Karpas-422 (cell line): ENCODE measurements around the gene SPOP. TPM values are rescaled to one million over a fixed set of nuclear protein-coding genes. Genes with fewer than 3 reads are reported as not detected.

ENCODE experiments used
- DNase-seq: peaks from one replicate; pipeline ENCODE4 v3.0.0-alpha.2; 2015
- H2AFZ ChIP-seq: fragments of 200-600 bp; sonication (generic); 2 replicates; pipeline ENCODE4 v1.6.1; 2014; ENCODE audit warnings: antibody characterized with exemption, low read length, mixed read lengths
- H3K27ac ChIP-seq: fragments of 200-600 bp; sonication (generic); 2 replicates; pipeline ENCODE4 v1.5.1; 2014; ENCODE audit warnings: mild to moderate bottlenecking, low read length, moderate library complexity
- H3K27me3 ChIP-seq: fragments of 200-600 bp; sonication (generic); 2 replicates; pipeline ENCODE4 v1.6.1; 2014; ENCODE audit warnings: low read length, mixed read lengths
- H3K36me3 ChIP-seq: fragments of 200-600 bp; sonication (generic); 2 replicates; pipeline ENCODE4 v1.6.1; 2014; ENCODE audit warnings: low read length, mixed read lengths; ENCODE audit not compliant: insufficient read depth
- H3K4me1 ChIP-seq: fragments of 200-600 bp; sonication (generic); 2 replicates; pipeline ENCODE4 v1.6.1; 2014; ENCODE audit warnings: mild to moderate bottlenecking, low read length, mixed read lengths
- H3K4me2 ChIP-seq: fragments of 200-600 bp; sonication (generic); 2 replicates; pipeline ENCODE4 v1.6.1; 2014; ENCODE audit warnings: low read length, low read depth, mild to moderate bottlenecking; ENCODE audit not compliant: poor library complexity, severe bottlenecking
- H3K4me3 ChIP-seq: fragments of 200-600 bp; sonication (generic); 2 replicates; pipeline ENCODE4 v1.5.1; 2014; ENCODE audit warnings: mild to moderate bottlenecking, antibody characterized with exemption, low read length, mixed read lengths
- H3K79me2 ChIP-seq: fragments of 200-600 bp; sonication (generic); 2 replicates; pipeline ENCODE4 v1.6.1; 2014; ENCODE audit warnings: mild to moderate bottlenecking, low read length, mixed read lengths
- H3K9ac ChIP-seq: fragments of 200-600 bp; sonication (generic); 2 replicates; pipeline ENCODE4 v1.6.0; 2014; ENCODE audit warnings: low read length
- H3K9me2 ChIP-seq: fragments of 200-600 bp; sonication (generic), shearing (Covaris generic); replicated peaks from 2 replicates; pipeline ENCODE4 v1.6.0; 2014; ENCODE audit warnings: mild to moderate bottlenecking, low read length, moderate library complexity; ENCODE audit not compliant: insufficient read depth
- H3K9me3 ChIP-seq: fragments of 300-700, 200-600 bp; sonication (generic); 2 replicates; pipeline ENCODE4 v1.6.1; 2014; ENCODE audit warnings: low read length, mixed read lengths
- H4K20me1 ChIP-seq: fragments of 200-600 bp; sonication (generic); 2 replicates; pipeline ENCODE4 v1.6.1; 2014; ENCODE audit warnings: mild to moderate bottlenecking, antibody characterized with exemption, low read length, low read depth; ENCODE audit not compliant: insufficient read depth
- total RNA-seq: library from RNA; depleted of rRNA; stranded (reverse); fragments of >200 nt; shearing (Covaris generic); gene quantifications from 2 replicates; pipeline ENCODE4 v1.2.3, GENCODE V29; 2014; ENCODE audit warnings: low replicate concordance

The SPOP gene
- total RNA-seq, 1 experiment from 2014 or later, result 49.0 TPM

DNA sequence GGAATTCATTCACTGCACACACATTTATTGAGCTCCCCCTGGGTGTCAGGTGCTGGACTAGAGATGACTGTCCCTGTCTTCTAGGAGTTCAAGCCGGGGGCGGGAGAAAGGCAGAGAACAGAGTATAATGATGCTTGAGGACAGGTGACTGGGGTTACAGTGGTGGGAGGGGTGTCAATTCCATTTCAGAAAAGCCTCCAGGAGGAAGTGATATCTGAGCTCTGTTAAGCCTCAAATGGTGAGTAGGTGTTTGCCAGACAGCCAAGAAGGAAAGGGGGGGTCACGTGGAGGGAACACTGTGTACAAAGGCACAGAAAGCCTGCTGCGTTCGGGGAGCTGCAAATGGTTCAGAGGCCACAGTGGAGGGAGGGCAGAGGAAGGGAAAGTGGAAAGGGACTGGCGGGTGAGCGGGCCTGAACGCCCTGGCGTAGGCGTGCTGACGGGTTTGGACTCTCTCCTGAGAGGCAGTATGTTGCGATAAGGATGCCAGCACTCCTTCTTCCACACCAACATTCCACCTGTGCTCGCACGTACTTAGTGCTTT is 111.9 kb downstream of the SPOP start:
- Histone ChIP-seq H3K36me3 (no peaks in the 10 kb centered on the region), H3K9me2 (no peaks in the 10 kb centered on the region), H3K79me2 (no peaks in the 10 kb centered on the region), H3K9me3 (no peaks in the 10 kb centered on the region), H3K4me1 (peaks cover 13% of the 10 kb centered on the region), H3K27me3 (no peaks in the 10 kb centered on the region), H3K27ac (no peak overlapping the region), H3K9ac (no peak overlapping the region), H3K4me2 (no peak overlapping the region), H4K20me1 (no peaks in the 10 kb centered on the region), H3K4me3 (no peak overlapping the region), H2AFZ (no peak overlapping the region)
- no peak for DNase-seq

DNA sequence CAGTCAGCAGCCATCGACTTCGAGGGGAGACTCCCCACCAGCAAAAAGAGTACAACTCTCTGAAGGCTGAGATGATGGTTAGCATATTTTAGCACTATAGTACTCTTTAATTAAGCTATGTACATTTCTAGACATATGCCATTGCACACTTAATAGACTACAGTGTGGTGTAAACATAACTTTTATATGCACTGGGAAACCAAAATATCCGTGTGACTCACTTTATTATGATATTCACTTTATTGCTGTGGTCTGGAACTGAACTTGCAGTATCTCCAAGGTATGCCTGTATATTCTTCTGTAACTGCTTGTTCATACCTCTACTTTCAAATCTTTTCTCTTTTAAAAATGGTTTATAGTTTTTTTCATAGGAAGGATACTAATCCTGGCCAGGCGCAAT is 113.3 kb downstream of the SPOP start:
- no peaks in the 10 kb centered on the region for H3K9me3 ChIP-seq
- no peak overlapping the region for H3K4me3 ChIP-seq
- no peaks in the 10 kb centered on the region for H3K27me3 ChIP-seq
- H3K4me1 ChIP-seq, result peaks cover 9% of the 10 kb centered on the region
- no peak overlapping the region for H2AFZ ChIP-seq
- no peak overlapping the region for H3K27ac ChIP-seq
- no peak for DNase-seq
- H3K9me2 ChIP-seq, result no peaks in the 10 kb centered on the region
- H3K79me2 ChIP-seq, result no peaks in the 10 kb centered on the region
- H4K20me1 ChIP-seq, result no peaks in the 10 kb centered on the region
- no peak overlapping the region for H3K4me2 ChIP-seq
- H3K9ac ChIP-seq, result no peak overlapping the region
- H3K36me3 ChIP-seq, result no peaks in the 10 kb centered on the region

DNA sequence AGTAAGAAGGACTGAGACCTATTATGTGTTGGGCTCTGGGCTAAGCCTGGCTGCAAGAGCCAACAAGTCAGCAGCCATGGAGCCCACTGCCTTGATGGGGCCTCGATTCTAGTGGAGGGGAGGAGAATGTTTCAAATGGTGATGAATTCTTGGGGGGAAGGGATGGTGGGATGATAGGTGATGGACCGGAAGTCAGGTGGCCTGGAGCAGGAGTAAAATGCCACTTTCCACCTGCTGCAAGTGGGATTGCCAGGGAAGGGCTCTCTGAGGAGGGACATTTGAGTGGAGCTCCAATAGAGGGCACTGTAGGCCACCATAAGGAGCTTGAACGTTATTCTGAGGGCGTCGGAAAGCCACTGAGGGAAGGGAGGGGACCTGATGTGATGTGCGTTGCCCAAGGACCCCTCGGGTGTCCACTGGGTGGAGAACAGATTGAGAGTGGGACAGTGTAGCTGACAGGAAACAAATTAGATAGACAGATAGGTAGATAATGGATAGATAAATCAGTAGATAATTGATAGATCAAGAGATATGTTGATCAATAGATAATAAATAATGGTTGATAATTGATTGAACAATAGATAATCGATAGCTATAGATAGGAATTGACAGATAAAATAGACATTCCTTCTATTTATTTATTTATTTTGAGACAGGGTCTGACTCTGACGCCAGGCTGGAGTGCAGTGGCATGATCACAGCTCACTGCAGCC is 120.4 kb downstream of the SPOP start:
- Histone ChIP-seq H3K4me3 (no peak overlapping the region), H3K9me2 (no peaks in the 10 kb centered on the region), H3K9ac (no peak overlapping the region), H3K4me2 (no peak overlapping the region), H4K20me1 (no peaks in the 10 kb centered on the region), H3K27ac (no peak overlapping the region), H2AFZ (no peak overlapping the region), H3K9me3 (no peaks in the 10 kb centered on the region), H3K27me3 (no peaks in the 10 kb centered on the region), H3K4me1 (peaks cover 4% of the 10 kb centered on the region), H3K36me3 (no peaks in the 10 kb centered on the region), H3K79me2 (no peaks in the 10 kb centered on the region)
- peak; percentile 78 for DNase-seq

DNA sequence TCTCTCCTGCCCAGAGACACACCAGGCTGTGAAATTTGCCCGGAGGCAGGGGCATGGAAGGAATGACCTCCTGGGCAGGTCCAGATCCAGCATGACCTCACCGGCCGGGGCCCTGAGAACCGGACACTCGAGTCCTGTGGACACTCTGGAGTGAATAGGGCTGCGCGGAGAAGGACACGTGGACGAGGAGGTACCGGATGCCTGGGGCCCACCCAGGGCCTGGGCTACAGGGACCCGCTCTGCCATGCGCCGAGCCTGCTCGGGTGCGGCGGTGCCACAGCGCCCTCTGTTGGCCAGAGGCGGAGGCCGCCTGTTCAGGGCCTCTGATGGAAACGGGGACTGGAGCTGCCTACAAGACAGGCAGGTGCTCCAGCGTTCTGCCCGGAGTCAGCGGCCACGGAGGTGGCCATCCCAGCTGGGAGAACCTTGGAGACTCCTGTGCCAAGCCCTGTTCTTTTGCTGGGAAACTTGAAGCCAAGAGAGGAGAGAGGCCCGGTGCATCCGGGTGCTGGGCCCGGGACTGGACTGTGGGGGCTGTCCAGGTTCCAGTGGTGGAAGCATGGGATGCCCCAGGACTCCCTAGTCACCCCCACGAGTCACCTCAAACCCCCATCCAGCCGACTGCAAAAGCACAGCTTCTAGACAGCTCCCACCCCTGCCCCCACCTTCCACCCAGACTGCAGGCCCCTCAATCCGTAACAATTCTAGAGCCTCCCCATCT is 121.5 kb downstream of the SPOP start:
- Histone ChIP-seq H3K27ac (no peak overlapping the region), H3K36me3 (no peaks in the 10 kb centered on the region), H3K9me2 (no peaks in the 10 kb centered on the region), H3K9ac (peak overlapping the region; percentile 60), H3K4me2 (peak overlapping the region; percentile 56), H4K20me1 (no peaks in the 10 kb centered on the region), H3K79me2 (no peaks in the 10 kb centered on the region), H2AFZ (peak overlapping the region; percentile 95), H3K4me1 (peaks cover 4% of the 10 kb centered on the region), H3K4me3 (no peak overlapping the region), H3K9me3 (no peaks in the 10 kb centered on the region), H3K27me3 (no peaks in the 10 kb centered on the region)
- peak; percentile 93 for DNase-seq

DNA sequence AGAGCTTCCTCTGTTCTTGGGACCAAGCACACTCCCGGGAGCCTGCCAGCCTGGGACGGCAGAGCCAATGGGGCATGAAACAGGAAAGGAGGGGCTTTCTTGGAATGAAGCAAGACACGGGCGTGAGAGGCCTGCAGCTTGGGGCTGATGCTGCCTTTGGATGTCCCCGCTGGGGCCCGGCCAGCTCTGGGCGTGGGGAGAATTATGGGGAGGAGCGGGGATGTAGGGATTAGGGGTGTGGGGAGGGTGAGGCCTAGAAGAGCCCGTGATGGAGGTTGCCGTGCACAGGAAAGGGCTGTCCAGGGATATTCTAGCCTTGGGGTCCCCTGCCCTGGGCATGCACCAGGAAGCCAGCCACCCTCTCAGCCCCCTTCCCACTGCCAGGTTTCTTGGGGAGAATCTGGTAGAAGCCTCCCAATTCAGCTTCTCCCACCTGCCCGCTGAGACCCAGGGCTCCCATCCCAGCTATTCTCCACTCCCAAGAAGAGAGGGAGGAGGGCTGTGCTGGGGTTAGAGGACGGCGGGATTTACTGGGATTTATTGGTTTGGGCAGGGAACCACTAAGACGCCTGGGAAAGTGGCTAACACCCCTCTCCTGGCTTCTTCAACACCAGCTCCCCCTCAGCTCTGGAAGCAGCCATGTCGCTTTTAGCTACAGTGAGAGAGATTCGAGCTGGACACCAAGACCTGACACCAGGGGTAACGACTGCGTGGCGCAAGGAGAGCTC is 122.2 kb downstream of the SPOP start:
- Histone ChIP-seq H3K36me3 (no peaks in the 10 kb centered on the region), H3K27me3 (no peaks in the 10 kb centered on the region), H3K9me2 (no peaks in the 10 kb centered on the region), H4K20me1 (no peaks in the 10 kb centered on the region), H3K4me2 (peak overlapping the region; percentile 56), H2AFZ (peak overlapping the region; percentile 95), H3K27ac (no peak overlapping the region), H3K4me3 (no peak overlapping the region), H3K9ac (peak overlapping the region; percentile 60), H3K79me2 (no peaks in the 10 kb centered on the region), H3K4me1 (peaks cover 4% of the 10 kb centered on the region), H3K9me3 (no peaks in the 10 kb centered on the region)
- no peak for DNase-seq

DNA sequence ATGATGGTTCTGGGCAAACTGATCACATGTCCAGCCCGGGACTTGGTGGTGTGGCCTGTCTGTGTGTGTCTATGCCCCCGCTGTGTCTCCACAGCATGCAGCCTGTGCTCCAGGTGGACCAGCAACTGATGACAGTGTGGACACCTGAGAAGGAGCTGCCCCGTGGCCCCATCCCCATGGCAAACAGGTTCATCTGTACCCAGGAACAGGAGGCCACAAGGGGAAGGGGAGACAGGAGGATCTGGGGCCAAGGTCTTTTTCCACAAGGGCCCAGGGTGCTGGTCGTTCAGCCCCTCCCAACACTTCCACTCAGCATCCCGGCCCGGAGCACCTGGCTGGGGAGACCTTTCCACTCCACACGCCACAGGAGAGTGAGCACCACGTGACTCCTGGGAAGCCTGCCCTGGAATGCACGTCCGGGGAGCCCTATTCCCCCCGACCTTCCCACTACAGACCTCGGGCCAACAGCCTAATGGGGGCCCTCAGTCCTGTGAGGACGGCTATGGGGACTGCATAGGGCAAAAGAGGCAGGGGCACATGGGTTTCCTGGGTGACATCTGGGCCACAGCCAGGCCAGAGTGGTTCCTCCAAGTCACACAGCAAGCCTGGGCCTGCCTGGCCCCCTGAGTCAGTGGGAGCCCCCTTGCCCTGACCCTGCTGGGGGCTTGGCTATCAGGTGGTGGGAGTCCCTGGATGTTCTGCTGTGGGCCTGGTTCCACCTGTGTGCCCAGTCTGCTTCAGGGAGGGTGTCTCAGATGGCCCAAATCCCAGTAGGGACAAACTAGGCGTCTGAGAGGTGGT is 123.0 kb downstream of the SPOP start:
- H3K4me3 ChIP-seq, result no peak overlapping the region
- peaks cover 4% of the 10 kb centered on the region for H3K4me1 ChIP-seq
- H3K27me3 ChIP-seq, result no peaks in the 10 kb centered on the region
- H3K4me2 ChIP-seq, result no peak overlapping the region
- H3K9ac ChIP-seq, result no peak overlapping the region
- no peak overlapping the region for H3K27ac ChIP-seq
- H2AFZ ChIP-seq, result no peak overlapping the region
- DNase-seq, result no peak
- no peaks in the 10 kb centered on the region for H3K79me2 ChIP-seq
- H4K20me1 ChIP-seq, result no peaks in the 10 kb centered on the region
- no peaks in the 10 kb centered on the region for H3K36me3 ChIP-seq
- no peaks in the 10 kb centered on the region for H3K9me3 ChIP-seq
- H3K9me2 ChIP-seq, result no peaks in the 10 kb centered on the region

DNA sequence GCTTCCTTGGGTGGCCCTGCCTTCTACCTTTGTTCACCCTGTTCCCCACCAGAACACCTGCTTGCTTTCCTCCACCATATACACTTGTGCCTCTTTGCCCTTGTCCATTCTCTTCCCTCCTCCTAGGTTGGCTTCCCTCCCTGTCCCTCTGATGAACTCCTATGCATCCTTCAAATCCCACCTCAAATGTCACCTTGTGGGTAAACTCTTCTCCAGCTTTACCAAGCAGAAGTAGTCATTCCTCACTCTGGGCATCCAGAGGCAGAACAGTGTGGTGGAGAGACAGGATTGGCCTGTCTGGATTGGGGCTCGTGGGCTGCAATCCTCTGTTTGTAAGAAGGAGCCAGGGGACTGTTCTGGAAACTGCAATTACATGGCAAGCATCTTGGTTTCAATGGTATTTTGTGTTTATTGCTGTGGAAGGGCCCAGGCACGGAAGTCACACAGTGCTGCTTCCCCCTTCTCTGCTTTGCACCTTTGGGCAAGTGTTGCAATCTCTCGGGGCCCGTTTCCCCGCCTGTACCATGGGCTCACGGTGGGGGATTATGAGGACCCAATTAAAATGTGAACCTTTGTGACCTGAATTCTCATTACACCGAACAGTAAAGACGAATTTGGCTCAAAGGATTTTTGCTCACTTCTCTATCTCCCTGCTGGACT is 124.1 kb downstream of the SPOP start:
- no peaks in the 10 kb centered on the region for H3K79me2 ChIP-seq
- peaks cover 4% of the 10 kb centered on the region for H3K4me1 ChIP-seq
- H3K27ac ChIP-seq, result no peak overlapping the region
- no peak overlapping the region for H3K4me3 ChIP-seq
- no peaks in the 10 kb centered on the region for H3K36me3 ChIP-seq
- H3K9ac ChIP-seq, result no peak overlapping the region
- H3K27me3 ChIP-seq, result no peaks in the 10 kb centered on the region
- no peaks in the 10 kb centered on the region for H3K9me2 ChIP-seq
- no peak overlapping the region for H3K4me2 ChIP-seq
- no peak for DNase-seq
- H4K20me1 ChIP-seq, result no peaks in the 10 kb centered on the region
- no peak overlapping the region for H2AFZ ChIP-seq
- no peaks in the 10 kb centered on the region for H3K9me3 ChIP-seq
